ENCODE data around the gene PIK3R5.

GRCh38 chr17:8877984-8878383 is 87.5 kb downstream of the PIK3R5 start:
- no peak for TF ChIP-seq CTCF (IDR thresholded peaks at IDR 0.05)
- no peak for TF ChIP-seq POLR2A (IDR thresholded peaks at IDR 0.05)

All from heart left ventricle (tissue), 13 donors.